Measurements from ENCODE around the gene ATP11A.

Gene ATP11A

DNA sequence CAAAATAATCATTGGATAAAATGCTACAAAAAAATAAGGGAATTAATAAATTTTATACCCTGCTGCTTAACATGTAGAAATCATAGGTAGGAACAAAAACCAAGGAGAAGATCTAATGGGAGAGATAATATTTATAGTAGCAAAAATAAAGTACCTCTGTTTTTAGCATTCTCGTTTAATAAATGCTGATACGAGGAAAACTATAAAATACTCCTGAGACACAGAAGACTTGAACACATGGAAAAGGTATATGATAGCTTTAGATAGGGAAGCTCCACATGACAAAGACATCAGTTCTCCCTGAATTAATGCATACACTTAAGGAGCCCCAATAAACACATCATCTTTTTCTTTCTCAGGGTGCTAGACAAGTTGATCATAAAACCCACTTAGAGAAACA is 234.5 kb downstream of the ATP11A start:
- Histone ChIP-seq H3K9me3 (ENCODE audit: severe bottlenecking) (no peaks in the 10 kb centered on the region), H3K27ac (ENCODE audit: poor library complexity, severe bottlenecking) (no peak overlapping the region), H3K4me1 (ENCODE audit: insufficient read depth, poor library complexity, severe bottlenecking) (no peaks in the 10 kb centered on the region), H3K27me3 (ENCODE audit: insufficient read depth, poor library complexity, severe bottlenecking) (no peaks in the 10 kb centered on the region), H3K36me3 (ENCODE audit: low read depth) (no peaks in the 10 kb centered on the region), H3K4me3 (ENCODE audit: severe bottlenecking) (no peak overlapping the region)
- TF ChIP-seq, protein P1, sequence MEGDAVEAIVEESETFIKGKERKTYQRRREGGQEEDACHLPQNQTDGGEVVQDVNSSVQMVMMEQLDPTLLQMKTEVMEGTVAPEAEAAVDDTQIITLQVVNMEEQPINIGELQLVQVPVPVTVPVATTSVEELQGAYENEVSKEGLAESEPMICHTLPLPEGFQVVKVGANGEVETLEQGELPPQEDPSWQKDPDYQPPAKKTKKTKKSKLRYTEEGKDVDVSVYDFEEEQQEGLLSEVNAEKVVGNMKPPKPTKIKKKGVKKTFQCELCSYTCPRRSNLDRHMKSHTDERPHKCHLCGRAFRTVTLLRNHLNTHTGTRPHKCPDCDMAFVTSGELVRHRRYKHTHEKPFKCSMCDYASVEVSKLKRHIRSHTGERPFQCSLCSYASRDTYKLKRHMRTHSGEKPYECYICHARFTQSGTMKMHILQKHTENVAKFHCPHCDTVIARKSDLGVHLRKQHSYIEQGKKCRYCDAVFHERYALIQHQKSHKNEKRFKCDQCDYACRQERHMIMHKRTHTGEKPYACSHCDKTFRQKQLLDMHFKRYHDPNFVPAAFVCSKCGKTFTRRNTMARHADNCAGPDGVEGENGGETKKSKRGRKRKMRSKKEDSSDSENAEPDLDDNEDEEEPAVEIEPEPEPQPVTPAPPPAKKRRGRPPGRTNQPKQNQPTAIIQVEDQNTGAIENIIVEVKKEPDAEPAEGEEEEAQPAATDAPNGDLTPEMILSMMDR (IDR thresholded peaks at IDR 0.05; ENCODE audit: poor library complexity, severe bottlenecking): no peak
- DNase-seq (ENCODE audit: low spot score) (no peak), ATAC-seq (ENCODE audit: low read depth) (no peak)

GRCh38 chr13:112926003-112926402 is 236.2 kb downstream of the ATP11A start:
- H3K27ac ChIP-seq (ENCODE audit: poor library complexity, severe bottlenecking): no peak overlapping the region
- TF ChIP-seq, protein P1 (IDR thresholded peaks at IDR 0.05; ENCODE audit: poor library complexity, severe bottlenecking): no peak
- DNase-seq (ENCODE audit: low spot score): no peak
- H3K36me3 ChIP-seq (ENCODE audit: low read depth): no peaks in the 10 kb centered on the region
- H3K27me3 ChIP-seq (ENCODE audit: insufficient read depth, poor library complexity, severe bottlenecking): no peaks in the 10 kb centered on the region
- H3K9me3 ChIP-seq (ENCODE audit: severe bottlenecking): no peaks in the 10 kb centered on the region
- no peaks in the 10 kb centered on the region for H3K4me1 ChIP-seq (ENCODE audit: insufficient read depth, poor library complexity, severe bottlenecking)
- no peak overlapping the region for H3K4me3 ChIP-seq (ENCODE audit: severe bottlenecking)
- no peak for ATAC-seq (ENCODE audit: low read depth)

GRCh38 chr13:112926993-112927392 is 237.2 kb downstream of the ATP11A start:
- TF ChIP-seq, protein P1 (IDR thresholded peaks at IDR 0.05; ENCODE audit: poor library complexity, severe bottlenecking): no peak
- no peaks in the 10 kb centered on the region for H3K27me3 ChIP-seq (ENCODE audit: insufficient read depth, poor library complexity, severe bottlenecking)
- no peak for DNase-seq (ENCODE audit: low spot score)
- H3K4me1 ChIP-seq (ENCODE audit: insufficient read depth, poor library complexity, severe bottlenecking): no peaks in the 10 kb centered on the region
- no peaks in the 10 kb centered on the region for H3K36me3 ChIP-seq (ENCODE audit: low read depth)
- no peak for ATAC-seq (ENCODE audit: low read depth)
- no peak overlapping the region for H3K4me3 ChIP-seq (ENCODE audit: severe bottlenecking)
- H3K27ac ChIP-seq (ENCODE audit: poor library complexity, severe bottlenecking): no peak overlapping the region
- H3K9me3 ChIP-seq (ENCODE audit: severe bottlenecking): no peaks in the 10 kb centered on the region

DNA sequence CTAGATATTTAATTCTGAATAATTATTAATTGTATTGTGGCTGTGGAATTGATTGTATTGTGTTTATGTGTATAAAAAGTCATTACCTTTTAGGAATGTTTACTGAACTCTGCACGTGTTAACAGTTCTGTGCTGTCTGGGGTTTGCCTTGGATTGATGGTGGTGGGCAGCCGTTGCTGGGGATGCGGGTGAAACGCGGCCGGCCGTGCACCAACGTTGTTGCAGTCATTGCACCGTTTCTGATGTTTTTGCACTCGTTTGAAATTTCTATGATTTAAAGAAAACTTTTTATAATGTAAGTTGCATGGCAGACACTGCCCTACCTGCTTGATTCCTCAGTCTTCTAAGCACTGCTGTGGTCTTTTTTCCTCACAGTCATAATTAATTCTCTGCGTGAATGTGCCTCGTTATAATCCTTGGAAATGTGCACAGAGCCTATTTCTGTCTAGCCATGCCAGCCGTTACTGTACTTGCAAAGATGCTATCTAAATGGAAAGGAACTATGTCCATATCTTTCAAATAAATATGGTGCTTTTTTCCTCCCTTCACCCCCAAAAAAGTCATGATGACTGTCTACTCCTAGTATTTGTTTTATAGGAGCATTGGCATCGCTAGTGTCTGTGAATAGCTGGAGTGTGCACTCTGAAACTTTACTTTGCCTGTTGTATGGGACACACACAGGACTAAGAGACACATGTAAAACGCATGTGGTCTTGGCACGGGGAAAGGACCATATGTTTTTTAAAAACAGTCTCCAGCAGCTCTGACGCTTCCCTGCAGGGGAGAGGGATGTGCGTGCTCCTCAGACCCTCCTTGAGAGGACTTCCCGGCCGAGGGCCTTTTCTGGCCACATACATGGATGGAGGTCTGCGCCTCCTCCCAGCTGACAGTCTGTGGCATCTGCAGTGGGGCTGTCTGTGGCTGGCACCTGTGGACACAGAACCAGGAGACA is 238.5 kb downstream of the ATP11A start:
- H3K36me3 ChIP-seq (ENCODE audit: low read depth): no peaks in the 10 kb centered on the region
- H3K4me1 ChIP-seq (ENCODE audit: insufficient read depth, poor library complexity, severe bottlenecking): no peaks in the 10 kb centered on the region
- TF ChIP-seq, protein P1 (IDR thresholded peaks at IDR 0.05; ENCODE audit: poor library complexity, severe bottlenecking): no peak
- H3K27ac ChIP-seq (ENCODE audit: poor library complexity, severe bottlenecking): no peak overlapping the region
- no peak for DNase-seq (ENCODE audit: low spot score)
- no peaks in the 10 kb centered on the region for H3K9me3 ChIP-seq (ENCODE audit: severe bottlenecking)
- H3K4me3 ChIP-seq (ENCODE audit: severe bottlenecking): no peak overlapping the region
- H3K27me3 ChIP-seq (ENCODE audit: insufficient read depth, poor library complexity, severe bottlenecking): no peaks in the 10 kb centered on the region
- ATAC-seq (ENCODE audit: low read depth): no peak

All from RWPE2 (cell line).